Urinary bladder (tissue), 4 donors: ENCODE data around the gene AOPEP. TPM values are rescaled to one million over a fixed set of nuclear protein-coding genes. Genes with fewer than 3 reads are reported as not detected.
A peak's percentile ranks its signal among the peaks of the same experiment; 100 is the strongest.

Experiments used
- DNase-seq: peaks from one replicate; pipeline ENCODE4 v3.0.0-alpha.2; 2015; ENCODE audit errors: extremely low spot score
- H3K27ac ChIP-seq: one replicate; pipeline ENCODE4 v1.5.1; 2013; ENCODE audit warnings: low read depth, mild to moderate bottlenecking, moderate library complexity
- H3K36me3 ChIP-seq: one replicate; pipeline ENCODE4 v1.6.1; 2013; ENCODE audit warnings: mild to moderate bottlenecking, moderate library complexity; ENCODE audit not compliant: insufficient read depth
- H3K4me1 ChIP-seq: one replicate; pipeline ENCODE4 v1.6.1; 2013; ENCODE audit warnings: mild to moderate bottlenecking, moderate library complexity; ENCODE audit not compliant: insufficient read depth
- H3K4me3 ChIP-seq: one replicate; pipeline ENCODE4 v1.5.1; 2013; ENCODE audit warnings: low read depth, low read length
- WGBS: extraction: QIAGEN DNeasy Blood & Tissue Kit; methylation state at CpG from one replicate; pipeline ENCODE4 v1.1.7; 2013; 5-methylcytosine and 5-hydroxymethylcytosine counted together
- polyA plus RNA-seq: library from polyadenylated mRNA; stranded (reverse); fragments of 200-250 nt; gene quantifications from one replicate; pipeline ENCODE4 v1.2.3, GENCODE V29; 2013
- total RNA-seq: library from RNA; depleted of rRNA; stranded (reverse); fragments of >200 nt; gene quantifications from one replicate; pipeline ENCODE4 v1.2.3, GENCODE V29; 2014
- donor health status: healthy with polysubstance abuse.
- donor health status: healthy.

Gene AOPEP
- total and polyA plus RNA-seq, 2 donors = 99.2 to 136 TPM

DNA sequence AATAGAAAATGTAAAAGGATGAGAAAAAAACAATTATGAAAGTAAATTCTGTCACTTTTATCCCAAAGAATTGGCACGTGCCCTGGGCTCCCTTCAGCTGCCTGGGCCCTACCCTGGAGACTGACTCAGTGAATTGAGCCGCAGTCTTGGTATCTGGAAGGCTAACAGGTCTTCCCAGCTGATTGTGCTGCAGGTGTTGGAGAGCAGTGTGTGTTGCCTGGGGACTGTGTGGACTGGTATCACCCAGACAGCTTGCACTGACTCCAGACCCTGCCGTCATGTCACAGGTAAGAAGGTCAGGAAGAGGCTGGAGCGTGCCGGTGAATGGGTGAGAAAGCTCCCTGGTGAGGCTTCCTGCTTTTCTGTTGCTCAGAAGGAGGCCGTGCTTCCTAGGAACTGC, 83.3 kb downstream of the AOPEP start:
- WGBS = 97% methylated on average over 6 of the region's 6 CpGs
- Histone ChIP-seq H3K4me1 (no peaks in the 10 kb centered on the region), H3K4me3 (no peak overlapping the region), H3K36me3 (no peaks in the 10 kb centered on the region), H3K27ac (no peak overlapping the region)
- no peak for DNase-seq

DNA sequence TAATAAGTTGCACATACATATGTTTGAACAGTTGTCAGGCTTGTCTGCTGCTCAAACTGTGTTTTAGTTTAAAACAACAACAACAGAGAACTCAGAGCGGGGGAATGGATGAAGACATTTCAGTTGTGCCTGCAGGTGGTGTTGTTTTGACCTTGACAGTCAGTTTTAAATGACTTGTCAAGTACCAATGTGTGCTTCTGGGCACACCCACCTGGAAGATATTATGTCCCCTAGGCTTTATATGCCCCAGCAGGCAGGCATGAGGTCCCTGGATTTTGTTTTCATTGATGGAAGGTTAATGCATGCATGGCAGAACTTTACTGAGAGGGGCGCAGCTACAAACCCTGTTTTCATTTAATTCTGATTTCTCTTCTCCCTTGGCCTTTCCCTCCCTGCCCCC, 84.6 kb downstream of the AOPEP start:
- no peak for DNase-seq
- no peak overlapping the region for H3K27ac ChIP-seq
- WGBS = 99% methylated on average over 2 of the region's 2 CpGs
- H3K4me3 ChIP-seq = no peak overlapping the region
- H3K36me3 ChIP-seq = no peaks in the 10 kb centered on the region
- H3K4me1 ChIP-seq = no peaks in the 10 kb centered on the region

DNA sequence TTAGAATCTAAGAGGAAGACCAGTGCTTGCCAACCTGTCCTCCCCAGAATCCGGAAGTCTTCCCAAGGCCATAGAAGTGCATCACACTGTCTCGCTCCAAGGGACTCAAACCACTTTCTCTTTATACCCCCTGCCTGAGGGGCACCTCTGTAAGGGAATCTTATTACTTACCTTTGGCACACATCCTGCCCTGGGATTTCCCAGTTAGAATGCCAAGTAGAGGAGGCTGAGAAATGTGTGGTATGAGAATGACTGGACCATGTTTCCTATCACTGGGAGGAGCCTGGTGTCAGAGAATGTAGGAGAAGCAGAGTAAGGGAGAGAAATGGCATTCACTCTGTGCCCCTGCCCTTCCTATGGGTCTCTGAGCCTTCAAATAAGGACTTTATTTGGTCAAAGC, 85.8 kb downstream of the AOPEP start:
- WGBS = 98% methylated on average over 2 of the region's 2 CpGs
- Histone ChIP-seq H3K27ac (no peak overlapping the region), H3K36me3 (peaks cover 2% of the 10 kb centered on the region), H3K4me3 (no peak overlapping the region), H3K4me1 (no peaks in the 10 kb centered on the region)
- DNase-seq = no peak

DNA sequence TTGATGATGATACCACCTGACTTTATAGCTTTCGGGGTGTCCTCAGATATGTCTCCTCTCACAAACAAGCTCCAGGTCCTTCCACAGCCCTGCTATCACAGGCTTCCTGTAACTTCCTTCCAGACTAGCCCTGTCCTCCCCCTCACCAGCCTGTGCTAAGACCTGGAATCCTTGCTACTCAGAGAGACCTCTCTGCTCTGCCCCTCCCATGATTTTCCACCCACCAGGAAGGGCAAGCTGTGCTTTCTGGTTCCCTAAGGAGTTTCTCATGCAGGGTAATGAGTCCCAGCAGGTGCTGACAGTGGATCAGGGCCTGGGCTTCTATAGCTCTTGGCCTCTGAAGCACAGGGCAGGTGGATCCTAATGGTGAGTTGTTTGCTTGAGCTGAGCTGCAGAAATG, 86.9 kb downstream of the AOPEP start:
- Histone ChIP-seq H3K36me3 (peaks cover 2% of the 10 kb centered on the region), H3K4me3 (no peak overlapping the region), H3K27ac (no peak overlapping the region), H3K4me1 (no peaks in the 10 kb centered on the region)
- DNase-seq = no peak
- WGBS = 96% methylated on average over 1 of the region's 1 CpG

DNA sequence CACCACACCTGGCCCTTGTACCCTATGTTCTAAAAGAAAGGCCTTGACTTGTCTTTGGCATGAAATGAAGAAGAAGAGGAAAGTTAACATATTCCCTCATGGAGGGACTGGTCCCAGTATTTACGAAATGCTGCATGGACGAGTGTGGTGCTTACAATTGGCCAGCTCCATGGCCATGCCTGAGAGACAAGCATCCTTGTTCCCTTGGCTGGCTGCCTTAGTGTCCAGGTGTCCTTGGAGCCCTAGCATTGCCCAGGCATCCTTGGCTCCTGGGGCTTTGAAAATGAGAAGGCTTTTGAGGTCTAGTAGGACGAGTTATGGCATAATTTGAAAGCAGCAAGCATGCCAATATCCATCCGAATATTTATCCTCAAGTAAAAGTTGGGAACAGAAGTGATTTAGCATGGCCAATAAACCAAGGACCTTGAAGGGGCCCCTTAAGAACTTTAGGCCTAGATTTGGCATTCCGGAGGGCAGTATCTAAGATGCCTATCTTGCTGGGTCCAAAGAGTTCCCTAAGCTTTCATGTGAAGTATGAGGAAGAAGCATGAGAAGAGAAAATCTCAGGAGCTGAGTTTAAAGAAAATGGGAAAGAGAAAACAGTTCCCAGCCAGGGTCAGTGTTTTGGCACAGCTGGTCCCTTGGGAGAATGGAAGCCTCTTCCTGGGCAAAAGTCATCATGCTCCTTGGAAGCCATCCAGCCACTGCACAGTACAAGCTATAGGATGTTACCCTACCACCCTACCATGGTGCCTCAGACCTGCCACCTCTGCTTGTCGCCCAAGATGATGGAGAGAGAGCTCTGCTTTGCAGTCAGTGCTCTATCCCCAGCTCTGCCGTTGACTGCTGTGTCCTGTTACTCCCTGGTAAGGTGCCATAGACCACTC, 91.0 kb downstream of the AOPEP start:
- DNase-seq = no peak
- Histone ChIP-seq H3K36me3 (peaks cover 2% of the 10 kb centered on the region), H3K4me3 (no peak overlapping the region), H3K4me1 (no peaks in the 10 kb centered on the region), H3K27ac (no peak overlapping the region)
- WGBS = 85% methylated on average over 7 of the region's 7 CpGs

DNA sequence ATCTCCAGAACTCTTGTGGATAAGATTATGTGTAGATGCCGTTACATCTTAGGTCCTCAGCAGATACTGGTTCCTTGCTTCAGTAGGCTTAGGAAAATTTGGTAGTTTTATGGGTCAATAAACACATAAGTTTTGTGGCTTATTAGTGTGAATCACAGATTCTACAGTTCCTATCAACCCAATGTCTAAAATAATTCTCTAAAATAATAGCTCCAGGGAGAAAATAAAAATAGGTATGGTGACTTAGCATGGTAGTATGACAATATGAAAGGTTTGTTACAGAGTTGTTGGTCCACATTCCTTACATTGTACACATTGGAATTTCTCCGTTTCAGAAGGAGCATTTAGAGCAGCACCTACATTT, 91.7 kb downstream of the AOPEP start:
- Histone ChIP-seq H3K36me3 (peaks cover 2% of the 10 kb centered on the region), H3K4me1 (no peaks in the 10 kb centered on the region), H3K4me3 (no peak overlapping the region), H3K27ac (no peak overlapping the region)
- DNase-seq = no peak
- WGBS = 88% methylated on average over 2 of the region's 2 CpGs

DNA sequence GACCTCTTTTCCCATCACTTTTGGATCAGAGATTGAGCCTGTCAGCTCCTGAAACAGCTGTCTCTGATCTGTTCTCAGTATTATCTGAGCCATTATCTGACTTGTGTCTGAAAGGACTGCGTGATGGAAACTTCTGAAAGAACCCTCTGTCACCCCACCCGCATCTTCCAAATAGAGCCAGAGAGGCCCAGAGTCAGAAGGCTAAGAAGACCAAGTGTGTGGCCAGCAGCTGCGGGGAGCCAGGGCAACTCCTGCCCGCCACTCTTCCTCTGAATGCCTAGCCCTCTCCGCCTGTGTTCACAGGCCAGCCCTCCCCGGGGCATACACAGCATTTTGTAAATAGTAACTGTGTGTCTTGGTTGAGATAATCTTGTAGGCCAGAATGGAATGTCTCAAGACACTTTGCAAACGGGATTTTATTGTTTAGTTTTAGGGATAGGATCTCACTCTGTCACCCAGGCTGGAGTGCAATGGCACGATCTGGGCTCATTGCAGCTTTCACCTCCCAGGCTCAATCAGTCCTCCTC, 92.7 kb downstream of the AOPEP start:
- H3K36me3 ChIP-seq = peaks cover 2% of the 10 kb centered on the region
- no peak overlapping the region for H3K4me3 ChIP-seq
- H3K4me1 ChIP-seq = no peaks in the 10 kb centered on the region
- DNase-seq = no peak
- 50% methylated on average over 8 of the region's 8 CpGs for WGBS
- no peak overlapping the region for H3K27ac ChIP-seq

DNA sequence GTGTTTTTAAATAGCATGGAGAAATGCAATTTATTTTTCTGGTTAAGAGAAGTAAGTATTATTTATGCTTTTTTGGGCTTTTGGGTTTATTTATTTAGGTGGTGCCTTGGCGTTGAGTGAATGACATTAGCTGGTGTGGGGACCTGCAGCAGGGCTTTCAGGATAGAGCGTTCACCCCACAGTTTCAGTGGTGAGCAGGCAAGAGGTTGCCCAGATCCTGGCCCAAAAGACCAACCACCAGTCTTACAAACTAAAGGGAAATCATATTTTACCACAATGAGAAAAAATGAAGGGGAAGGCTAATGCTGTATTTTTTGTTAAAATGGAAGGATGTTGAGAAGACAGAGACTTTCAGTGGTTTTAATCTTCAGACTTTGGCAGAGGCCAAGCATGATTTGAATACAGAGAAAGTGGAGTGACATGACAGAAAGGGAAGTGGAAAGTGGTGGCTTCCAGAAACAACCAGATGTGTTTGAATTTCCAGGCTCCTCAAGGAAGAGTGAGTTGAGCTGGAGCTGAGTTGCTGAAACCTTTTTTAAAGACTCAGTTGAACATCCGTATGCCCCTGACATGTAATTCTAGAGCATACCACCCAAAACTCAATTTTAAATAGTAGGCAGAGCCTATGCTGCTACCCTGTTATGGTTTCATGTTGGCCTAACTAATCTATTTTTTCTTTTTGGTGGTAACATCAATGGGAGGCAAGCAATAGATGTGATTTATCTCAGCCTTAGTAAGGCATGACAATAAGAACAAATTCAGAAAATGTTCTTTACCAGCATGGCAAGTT, 94.8 kb downstream of the AOPEP start:
- 98% methylated on average over 3 of the region's 3 CpGs for WGBS
- DNase-seq = no peak
- Histone ChIP-seq H3K4me3 (no peak overlapping the region), H3K4me1 (no peaks in the 10 kb centered on the region), H3K36me3 (peaks cover 2% of the 10 kb centered on the region), H3K27ac (no peak overlapping the region)

DNA sequence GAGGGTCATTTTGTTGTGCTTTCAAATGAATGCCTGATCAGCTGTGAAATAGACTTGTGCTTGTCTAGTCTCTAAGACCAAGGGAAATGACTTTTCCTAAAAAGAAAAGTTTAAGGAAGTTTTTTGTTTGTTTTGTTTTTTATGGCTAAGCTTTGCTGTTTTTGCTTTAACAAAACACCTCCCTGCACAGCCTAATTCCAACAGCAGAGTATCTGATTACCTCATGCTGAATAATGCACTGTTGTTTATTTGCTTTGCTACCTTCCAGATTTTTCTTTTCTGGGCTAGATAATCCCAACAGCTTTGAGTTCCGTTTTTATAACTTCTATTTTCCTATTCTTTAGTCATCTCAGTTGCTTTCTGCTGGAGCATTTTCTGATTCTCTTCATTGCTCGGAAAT, 95.8 kb downstream of the AOPEP start:
- H3K36me3 ChIP-seq = peaks cover under 1% of the 10 kb centered on the region
- peak overlapping the region; percentile 78 for H3K27ac ChIP-seq
- DNase-seq = no peak
- no peaks in the 10 kb centered on the region for H3K4me1 ChIP-seq
- WGBS = 53% methylated on average over 2 of the region's 2 CpGs
- H3K4me3 ChIP-seq = no peak overlapping the region

DNA sequence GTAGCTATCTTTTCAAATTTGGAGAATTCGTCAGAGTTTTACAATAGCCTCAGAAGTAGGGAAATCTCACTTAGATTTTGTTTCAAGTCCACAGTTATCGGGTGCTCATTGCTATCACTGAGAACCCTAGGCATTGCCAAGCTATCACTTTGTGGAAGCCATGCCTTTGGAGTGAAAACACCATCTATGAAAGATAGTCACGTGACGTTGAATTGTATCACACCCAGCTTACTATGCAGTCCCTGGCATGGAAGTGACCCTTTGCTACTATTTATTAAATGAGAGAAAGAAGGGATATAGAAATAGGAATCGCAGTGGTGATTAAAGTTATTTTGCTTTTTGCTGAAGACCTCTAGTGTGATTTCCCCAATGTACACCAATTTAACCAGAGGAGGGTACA, 97.2 kb downstream of the AOPEP start:
- 98% methylated on average over 5 of the region's 5 CpGs for WGBS
- no peaks in the 10 kb centered on the region for H3K36me3 ChIP-seq
- H3K4me3 ChIP-seq = no peak overlapping the region
- DNase-seq = no peak
- no peak overlapping the region for H3K27ac ChIP-seq
- no peaks in the 10 kb centered on the region for H3K4me1 ChIP-seq

DNA sequence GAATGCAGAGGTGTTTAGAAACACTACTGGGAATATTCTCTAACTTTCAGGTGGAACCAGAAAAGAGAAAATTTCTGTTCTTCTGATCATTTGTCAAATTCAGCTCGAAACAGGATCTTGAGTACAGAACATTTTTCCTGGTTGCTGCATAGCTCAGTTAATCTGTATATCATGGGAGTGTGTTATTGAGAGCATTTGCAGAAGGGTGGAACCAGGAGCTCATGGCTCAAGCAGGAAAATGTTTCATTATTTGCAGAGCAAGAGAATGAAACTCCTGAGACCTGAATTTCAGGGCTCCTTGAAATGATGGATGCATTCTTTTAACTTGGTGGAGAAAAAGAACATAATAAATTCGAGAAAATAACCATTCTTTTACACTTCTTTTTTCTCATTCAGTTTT, 97.9 kb downstream of the AOPEP start:
- no peaks in the 10 kb centered on the region for H3K4me1 ChIP-seq
- no peak overlapping the region for H3K4me3 ChIP-seq
- 72% methylated on average over 2 of the region's 2 CpGs for WGBS
- no peak overlapping the region for H3K27ac ChIP-seq
- no peak for DNase-seq
- H3K36me3 ChIP-seq = no peaks in the 10 kb centered on the region

DNA sequence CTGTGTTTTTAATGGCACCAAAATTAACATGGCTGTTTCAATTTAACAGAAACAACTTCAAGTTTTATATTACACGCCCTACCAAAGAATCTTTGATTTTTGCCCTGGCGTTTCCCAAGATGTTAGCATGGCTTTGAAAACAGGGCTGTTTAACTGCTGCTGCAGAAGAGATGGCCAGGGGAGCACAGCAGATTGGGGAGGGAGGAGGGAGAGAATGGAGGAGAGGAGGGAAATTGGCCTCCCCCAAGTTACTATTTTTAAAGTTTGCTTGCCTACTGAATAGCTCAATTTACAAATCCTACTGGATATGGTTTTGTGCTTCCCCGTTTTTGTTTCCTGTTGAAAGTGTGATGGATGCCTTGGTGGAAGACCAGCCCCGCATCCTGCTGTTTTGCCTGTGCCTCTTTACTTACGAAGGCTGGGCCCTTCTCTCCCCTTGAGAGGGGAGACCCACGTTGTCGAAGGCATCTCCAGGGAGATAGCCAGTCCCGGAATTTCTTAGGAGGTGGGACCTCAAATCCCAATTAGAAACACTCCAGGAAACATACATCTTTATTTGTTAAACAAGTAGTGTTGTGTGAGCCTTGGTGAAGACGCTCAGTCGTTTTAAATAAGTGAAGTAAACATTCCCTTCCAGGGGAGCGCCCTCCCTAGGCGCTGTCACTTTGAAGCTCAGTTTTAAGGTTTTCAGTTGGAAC, 98.6 kb downstream of the AOPEP start:
- DNase-seq = no peak
- H3K36me3 ChIP-seq = no peaks in the 10 kb centered on the region
- H3K27ac ChIP-seq = no peak overlapping the region
- WGBS = 54% methylated on average over 12 of the region's 12 CpGs
- H3K4me3 ChIP-seq = no peak overlapping the region
- H3K4me1 ChIP-seq = no peaks in the 10 kb centered on the region

DNA sequence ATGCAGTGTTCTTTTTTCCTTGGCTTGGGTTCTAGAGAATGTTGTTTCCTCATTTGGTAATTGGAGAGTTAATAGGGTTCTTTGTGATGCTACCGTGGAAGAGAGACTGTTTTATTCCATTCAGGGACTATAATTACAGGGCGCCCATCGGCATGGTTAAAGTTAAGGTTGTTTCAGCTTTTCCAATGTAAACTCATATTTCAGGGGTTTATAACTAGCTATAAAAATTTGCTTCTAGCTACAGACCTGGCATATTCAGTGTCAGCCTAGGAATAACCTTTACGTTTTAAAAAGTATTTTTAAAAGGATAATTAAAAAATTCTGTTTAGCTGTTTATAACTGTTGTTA, 99.1 kb downstream of the AOPEP start:
- H3K4me3 ChIP-seq = no peak overlapping the region
- H3K36me3 ChIP-seq = no peaks in the 10 kb centered on the region
- no peak overlapping the region for H3K27ac ChIP-seq
- 49% methylated on average over 4 of the region's 4 CpGs for WGBS
- H3K4me1 ChIP-seq = no peaks in the 10 kb centered on the region
- DNase-seq = no peak
